Brain pericyte (primary cell): ENCODE measurements around the gene MARK4.
"Not testable (repeated sequence)": the region's sequence is repeated elsewhere in the genome, so short reads cannot be mapped to it uniquely, and the experiment has no call there.

ENCODE experiments used
- DNase-seq: peaks from one replicate; pipeline ENCODE4 v3.0.0-alpha.2; 2012; ENCODE audit warnings: low read depth, low spot score

The MARK4 gene

DNA sequence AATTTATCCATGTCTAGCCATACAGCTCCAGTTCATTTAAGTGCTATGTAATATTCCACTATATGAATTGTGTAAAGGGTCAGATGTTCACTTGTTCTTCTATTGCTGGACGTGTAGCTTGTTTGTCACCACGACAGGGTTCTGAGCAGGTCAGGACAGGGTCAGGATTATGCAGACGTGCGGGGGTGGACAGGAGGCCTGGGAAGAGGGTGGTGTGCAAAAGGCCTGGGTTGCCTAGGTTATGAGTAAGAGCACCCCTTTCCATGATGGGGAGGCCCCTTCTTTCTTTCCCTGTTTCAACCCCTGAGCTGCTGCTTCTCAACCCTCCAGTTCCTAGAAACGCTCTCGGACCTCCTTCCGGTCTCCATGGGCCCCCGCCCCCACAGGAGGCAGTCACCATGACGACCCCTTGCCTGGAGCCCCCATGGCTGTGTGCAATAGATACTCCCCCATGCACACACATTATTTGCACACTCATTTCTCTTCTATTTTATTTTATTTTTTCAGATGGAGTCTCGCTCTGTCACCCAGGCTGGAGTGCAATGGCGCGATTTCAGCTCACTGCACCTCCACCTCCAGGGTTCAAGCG lies 7.8 kb upstream of the MARK4 start:
- DNase-seq: no peak

DNA sequence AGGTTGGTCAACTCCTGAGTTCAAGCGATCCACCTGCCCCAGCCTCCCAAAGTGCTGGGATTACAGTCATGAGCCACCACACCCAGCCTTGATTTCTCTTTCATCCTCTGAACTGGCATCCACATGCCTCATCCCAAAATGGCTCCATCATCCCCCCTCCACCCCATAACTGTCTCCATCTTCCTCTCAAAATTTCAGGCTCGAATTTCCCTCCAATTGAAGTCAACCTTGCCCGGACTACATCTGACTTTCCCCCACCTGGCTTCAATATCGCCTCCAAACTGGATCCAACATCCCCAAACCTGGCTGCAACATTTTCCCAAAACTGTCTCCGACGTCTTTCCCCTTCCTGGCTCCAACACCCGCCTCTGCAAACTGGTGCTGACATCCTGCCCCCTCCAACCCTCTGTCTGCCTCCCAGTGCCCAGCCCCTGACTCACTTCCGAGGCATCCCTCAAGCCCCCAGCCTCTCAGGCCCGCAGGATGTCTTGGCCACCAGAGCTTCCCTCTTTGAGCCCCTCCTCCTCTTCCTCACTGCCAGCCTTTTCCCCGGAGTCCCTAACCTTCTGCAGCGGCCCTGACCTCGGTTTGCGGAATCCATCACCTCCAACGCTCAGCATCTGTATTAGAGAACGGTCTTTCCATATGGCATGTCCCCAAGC lies 6.8 kb upstream of the MARK4 start:
- DNase-seq: no peak

DNA sequence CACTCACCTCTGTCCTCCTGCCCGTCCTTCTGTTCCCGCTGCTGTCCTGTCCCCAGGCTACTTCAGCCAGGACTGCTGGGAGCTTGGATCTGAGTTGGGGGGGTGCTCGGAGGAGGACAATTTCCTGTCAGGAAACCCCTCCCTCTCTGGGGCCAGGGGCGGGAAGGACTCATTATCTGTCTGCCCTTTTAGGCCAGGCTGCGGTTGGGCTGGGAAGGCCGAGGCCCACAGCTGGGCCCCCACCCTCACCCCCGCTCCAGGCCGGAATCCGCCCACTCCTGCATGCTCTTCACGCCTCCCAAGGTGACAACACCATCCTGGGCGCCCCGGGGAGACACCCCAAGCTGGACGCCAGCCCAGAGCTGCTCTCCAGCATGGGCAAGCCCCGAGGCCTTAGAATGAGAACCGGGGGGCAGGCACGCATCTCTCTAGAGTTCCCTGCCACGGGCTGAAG lies 5.7 kb upstream of the MARK4 start, which contains the start of gene EXOC3L2:
Gene EXOC3L2 (minus strand): TSS at position 74 of the 454 bp plus-strand sequence. CDS start 6,362 bp downstream, outside the sequence.
- DNase-seq: no peak

DNA sequence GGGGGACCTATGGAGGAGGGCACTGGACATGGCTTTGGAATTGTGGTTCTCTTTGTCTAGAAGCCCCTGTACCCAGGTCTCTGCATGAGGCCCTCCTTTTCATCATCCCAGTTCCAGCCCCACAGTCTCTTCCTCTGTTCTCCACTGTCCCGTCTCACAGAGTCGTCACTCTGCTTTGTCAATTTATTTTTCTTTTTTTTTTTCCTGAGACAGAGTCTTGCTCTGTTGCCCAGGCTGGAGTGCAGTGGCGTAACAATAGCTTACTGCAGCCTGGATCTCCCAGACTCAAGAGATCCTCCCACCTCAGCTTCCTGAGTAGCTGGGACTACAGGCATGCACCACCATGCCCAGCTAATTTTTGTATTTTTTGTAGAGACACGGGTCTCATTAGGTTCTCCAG lies 5.2 kb upstream of the MARK4 start:
- no peak for DNase-seq

DNA sequence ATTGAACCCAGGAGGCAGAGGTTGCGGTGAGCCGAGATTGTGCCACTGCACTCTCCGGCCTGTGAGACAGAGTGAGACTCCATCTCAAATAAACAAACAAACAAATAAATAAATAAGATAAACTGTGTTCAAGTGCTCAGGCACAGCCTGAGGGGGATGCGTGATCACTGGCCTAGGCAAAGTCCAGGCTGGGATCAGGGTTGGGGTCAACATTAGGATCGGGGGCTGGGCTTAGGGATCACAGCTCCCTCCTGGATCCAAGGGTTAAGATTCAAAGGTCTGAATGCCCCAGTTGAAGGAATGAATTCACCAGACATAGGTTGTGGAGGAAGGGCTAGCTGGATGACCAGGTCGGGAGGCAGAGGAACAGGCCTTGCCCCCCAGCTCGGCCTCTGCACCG lies 3.9 kb upstream of the MARK4 start:
- DNase-seq: no peak

DNA sequence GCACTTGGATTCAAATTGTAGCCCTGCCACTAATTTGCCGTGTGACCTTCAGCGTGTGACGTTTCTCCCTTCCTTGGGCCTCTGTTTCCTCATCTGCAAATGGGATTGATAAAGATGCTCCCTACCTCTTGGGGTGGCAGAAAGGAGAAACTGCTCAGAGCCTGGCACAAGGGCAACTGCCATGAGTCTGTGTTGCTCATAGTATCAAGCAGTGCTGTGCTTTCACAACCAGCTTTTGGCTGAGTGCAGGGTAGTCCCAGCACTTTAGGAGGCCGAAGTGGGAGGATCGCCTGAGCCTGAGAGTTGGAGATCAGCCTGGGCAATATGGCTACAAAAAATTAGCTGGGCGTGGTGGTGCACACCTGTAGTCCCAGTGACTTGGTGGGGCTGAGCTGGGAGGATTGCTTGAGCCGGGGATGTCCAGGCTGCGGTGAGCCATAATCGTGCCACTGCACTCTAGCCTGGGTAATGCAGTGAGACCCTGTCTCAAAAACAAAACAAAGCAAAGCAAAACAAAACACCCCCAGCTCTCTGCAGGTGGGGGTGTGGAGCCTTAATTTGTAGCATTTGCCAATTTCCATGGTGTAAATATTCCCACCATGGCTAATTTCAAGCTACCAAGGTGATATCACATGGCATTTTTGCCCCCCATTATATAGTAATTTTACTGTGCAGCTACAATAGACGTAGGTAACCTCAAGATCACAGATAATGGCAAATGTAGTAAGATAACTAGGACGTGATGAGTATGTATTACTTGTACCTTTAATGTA lies 1.6 kb upstream of the MARK4 start:
- no peak for DNase-seq

DNA sequence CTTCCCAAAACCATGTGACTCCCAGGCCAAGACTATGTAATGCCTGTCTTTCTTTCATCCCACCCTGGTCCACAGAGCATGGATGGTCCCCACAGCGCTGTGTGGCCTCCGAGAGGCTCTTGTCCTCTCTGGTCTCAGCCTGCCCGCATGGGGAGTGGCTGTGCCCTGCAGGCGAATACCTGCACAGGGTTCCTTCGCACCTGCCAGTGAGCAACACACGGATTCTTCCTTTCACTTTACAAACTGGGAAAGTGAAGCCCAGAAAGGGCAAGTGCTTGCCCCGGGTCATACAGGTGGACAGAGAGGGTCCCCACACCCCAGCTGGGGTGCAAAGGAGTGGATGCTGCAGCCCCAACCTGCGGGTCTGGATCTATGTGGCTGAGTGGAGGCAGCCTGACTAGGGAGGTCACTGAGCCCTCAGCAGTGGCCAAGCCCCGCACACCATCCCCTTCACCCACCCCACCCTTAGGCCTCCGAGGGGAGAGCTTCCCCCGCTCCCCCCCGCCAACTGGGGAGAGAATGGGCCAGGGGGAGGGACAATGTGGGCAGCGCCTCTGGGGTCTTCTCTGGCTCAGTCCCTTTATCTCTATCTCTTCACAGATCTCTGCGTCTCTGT lies 747 bp upstream of the MARK4 start:
- DNase-seq: no peak

DNA sequence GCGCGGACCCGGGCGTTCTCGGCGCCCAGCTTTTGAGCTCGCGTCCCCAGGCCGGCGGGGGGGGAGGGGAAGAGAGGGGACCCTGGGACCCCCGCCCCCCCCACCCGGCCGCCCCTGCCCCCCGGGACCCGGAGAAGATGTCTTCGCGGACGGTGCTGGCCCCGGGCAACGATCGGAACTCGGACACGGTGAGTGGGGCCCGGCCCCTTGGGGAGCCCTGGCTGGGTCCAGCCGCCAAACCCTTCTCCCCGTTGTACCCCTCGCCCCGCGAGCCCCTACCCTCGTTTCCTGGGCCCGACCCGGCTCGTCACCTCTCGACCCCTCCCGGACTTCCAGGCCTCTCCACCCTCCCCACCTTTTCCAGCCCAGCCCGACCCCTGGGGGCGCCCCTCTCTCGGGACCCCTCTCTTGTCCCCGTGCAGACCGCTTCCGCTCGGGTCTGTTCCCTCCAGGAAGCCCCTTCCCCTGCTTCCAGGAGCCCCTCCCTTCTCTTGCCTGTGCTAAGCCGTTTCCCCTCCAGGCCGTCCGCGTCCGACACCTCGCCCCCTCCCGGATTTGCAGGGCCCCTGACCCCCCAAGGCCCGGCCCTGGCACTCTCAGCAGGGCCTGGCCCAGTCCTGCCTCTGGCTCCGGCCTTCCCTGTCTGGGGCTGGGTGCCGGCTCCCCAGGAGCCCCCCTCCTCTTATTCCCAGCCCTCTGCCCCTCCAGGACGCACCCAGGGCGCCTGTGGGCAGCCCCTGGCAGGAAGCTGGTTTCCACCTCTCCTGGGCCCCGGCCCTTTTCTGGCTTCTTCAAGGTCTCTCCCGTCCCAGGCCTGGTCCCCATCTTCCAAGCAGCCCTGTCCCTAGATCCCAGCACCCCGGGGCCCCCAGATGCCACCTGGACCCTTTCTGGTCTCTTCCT lies 632 bp downstream of the MARK4 start:
- no peak for DNase-seq

DNA sequence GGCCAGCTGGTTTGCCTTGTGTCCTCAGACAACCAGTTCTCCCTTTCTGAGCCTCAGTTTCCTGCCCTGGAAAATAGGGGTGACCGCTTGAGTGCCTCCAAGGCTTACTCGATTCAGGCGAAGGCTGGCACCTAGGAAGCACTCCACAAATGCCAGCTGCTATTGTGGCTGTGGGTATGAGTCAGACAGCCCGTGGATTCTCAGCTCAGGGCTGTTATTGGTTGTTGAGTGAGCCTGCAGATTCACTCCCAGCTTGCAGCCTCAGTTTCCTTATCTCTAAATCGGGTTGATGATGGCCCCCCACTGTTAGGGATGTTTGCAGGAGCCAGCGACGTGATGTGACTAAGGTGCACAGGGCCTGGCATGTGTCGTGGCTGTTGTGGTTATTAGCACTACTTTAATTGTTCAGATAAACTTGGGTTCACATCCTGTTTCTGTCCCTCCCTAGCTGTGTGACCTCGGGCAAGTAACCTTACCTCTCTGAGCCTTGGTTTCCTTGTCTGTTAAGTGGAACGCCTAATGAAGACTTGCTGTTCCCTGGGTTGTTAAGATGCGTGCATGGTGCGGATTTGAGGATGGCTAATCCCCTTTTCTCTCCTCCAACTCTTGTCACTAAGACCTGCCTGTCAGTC lies 2.4 kb downstream of the MARK4 start:
- DNase-seq: no peak

DNA sequence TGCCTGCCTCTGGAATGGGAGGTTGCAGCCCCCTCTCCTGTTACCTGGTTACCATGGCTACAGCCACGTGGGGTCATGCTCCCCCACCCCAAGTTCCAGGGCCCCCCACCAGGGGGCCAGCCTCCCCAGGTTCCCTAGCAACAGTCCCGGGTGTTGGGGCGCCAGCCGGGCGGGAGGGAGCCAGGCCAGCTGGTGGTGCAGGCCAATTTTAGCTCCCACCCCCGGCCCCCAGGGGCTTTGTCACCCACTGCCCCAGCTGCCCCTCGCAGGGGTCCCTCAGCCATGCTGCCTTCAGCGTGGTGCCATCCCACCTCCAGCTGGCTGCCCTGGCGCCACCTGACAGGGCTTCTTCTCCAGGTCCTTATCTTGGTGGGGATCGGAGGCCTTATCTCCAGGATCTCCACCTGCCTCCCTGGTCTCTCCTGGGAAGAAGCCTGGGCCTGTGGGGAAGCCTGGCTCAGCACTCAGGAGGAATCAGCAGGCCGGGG lies 3.0 kb downstream of the MARK4 start:
- DNase-seq: no peak

DNA sequence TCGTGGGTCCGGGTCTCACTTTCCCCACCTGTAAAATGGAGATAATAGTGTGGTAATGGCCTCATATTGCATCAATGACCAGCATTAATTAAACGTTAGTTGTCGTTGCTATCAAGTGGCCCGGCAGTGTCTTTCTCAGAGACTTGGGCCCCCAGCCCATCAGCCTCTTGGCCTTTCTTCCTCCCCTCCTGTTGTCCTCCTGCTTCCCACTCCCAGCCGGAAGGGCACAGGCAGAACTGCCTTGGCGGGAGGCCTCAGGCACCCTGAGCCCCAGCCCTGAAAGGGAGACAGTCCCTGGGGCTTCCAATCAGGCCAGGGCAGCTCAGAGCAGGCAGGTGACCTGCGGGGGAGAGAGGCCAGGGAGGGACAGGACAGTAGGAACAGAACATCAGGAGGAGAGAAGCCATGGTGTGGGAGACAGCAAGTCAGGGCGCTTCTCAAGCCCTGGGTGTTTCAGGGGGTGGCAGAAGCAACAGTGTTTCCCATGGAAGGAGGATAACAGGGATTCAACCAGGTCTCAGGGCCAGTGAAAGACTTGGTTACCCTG lies 4.6 kb downstream of the MARK4 start:
- DNase-seq: no peak

DNA sequence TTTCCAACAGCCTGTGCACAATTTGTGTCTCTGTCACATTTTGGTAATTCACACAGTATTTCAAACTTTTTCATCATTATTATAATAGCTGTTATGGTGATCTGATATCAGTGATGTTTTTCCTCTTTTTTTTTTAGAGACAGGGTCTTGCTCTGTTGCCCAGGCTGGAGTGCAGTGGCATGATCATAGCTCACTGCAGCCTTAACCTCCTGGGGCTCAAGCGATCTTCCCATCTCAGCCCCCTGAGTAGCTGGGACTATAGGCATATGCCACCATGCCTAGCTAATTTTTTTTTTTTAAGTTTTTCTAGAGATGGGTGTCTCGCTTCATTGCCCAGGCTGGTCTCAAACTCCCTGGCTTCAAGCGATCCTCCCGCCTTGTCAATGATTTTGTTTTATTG lies 5.8 kb downstream of the MARK4 start:
- DNase-seq: no peak

DNA sequence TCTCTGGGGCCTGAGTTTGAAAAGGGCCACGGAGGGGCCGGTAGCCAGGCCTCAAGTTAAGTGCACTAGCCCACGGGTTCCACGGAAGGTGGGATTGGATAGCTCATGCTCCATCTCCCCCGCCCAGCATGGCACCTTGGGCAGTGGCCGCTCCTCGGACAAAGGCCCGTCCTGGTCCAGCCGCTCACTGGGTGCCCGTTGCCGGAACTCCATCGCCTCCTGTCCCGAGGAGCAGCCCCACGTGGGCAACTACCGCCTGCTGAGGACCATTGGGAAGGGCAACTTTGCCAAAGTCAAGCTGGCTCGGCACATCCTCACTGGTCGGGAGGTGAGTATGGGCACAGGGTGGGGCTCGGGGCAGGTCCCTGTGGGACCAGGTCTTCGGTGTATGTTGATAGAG lies 7.8 kb downstream of the MARK4 start:
- DNase-seq: no peak

DNA sequence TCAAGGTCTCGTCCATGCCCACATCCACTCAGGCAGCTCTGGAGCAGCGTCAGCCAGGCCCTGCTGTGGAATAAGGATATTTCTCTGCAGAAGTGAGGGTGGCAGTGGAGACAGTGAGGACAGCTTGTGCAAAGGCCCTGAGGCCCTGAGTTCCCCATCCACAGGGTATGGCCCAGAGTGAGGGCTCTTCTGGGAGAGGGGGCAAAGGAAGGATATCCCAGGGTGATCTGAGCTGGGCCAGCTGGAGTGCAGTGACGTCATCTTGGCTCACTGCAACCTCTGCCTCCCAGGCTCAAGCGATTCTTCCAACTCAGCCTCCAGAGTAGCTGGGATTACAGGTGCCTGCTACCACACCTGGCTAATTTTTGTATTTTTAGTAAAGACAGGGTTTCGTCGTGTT lies 11.5 kb downstream of the MARK4 start:
- DNase-seq: no peak

DNA sequence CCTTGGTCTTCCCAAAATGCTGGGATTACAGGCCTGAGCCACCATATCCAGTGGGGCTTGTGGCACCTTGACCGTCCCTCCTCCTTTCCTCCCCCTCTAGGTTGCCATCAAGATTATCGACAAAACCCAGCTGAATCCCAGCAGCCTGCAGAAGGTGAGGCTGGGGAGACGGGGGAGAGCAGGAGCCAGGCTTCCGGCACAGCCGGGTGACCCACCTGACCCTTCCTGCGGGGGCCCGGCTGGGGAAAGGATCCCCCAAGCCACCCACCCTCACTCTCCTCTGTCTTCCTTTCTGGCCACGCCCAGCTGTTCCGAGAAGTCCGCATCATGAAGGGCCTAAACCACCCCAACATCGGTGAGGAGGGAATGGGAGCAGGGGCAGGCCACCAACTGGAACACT lies 11.9 kb downstream of the MARK4 start:
- no peak for DNase-seq

DNA sequence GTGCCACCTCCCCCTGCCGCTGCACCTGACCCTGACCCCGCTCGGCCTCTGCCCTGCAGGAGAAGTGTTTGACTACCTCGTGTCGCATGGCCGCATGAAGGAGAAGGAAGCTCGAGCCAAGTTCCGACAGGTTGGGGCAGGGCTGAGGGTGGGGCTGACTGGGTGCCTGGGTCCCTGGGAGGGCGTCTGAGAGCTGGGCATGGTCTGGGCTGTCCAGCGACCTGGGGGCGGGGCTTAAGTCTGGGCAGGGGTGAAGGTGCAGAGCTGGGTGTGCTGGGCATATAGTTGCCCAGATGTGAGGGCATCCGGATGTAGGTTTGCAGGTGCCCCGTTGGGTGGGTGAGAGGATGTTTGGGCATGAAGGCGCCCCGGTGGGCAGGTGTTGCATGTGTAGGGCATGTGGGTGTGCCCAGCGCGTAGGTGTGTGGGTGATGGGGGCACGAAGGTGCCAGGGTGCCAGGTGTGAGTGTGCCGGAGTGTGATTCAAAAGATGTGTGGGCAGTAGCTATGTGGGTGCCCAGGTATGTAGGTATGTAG lies 13.8 kb downstream of the MARK4 start:
- DNase-seq: no peak

DNA sequence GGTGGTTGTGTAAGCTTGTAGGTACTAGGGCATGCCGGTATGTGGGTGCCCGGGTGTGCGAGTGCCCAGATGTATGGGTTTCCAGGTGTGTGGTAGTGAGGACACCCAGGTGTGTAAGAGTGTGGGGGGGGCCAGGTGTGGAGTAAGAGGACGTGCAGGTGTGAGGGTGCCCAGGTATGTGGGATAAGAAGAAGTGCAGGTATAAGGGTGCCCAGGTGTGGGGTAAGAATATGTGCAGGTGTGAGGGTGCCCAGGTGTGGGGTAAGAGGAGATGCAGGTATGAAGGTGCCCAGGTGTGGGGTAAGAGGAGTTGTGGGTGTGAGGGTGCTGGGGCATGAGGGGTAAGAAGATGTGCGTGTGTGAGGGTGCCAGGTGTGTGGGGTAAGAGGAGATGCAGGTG lies 14.3 kb downstream of the MARK4 start:
- no peak for DNase-seq

DNA sequence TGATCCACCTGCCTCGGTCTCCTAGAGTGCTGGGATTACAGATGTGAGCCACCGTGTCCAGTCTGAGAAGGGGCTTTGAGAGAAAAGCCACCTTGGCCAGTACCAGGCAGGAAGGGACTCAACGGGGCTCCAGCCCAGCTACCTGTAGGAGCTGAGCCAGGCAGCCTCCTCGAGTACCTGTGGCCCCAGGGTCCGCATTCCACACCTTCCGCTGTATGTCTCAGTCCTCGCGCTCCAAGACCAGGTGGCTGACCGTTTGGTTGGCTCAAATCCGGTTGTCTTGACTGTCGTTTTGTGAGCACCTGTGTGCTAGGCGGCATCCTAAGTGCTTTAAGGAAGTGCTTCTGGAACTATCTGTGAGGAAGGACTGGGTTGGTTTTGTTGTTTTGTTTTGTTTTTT lies 16.2 kb downstream of the MARK4 start:
- no peak for DNase-seq

DNA sequence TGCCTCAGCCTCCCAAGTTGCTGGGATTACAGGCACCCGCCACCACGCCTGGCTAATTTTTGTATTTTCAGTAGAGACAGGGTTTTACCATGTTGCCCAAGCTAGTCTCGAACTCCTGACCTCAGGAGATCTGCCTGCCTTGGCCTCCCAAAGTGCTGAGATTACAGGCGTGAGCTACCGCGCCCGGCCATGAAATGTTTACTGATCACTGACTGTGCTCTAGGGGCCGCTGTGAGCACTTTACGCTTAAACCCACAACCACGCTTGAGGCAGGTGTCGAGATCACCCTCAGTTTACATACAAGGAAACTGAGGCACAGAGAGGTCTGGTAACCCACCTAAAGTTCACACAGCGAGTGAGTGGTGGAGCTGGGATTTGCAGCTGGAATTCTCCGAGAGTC lies 18.9 kb downstream of the MARK4 start:
- DNase-seq: not testable (repeated sequence)

DNA sequence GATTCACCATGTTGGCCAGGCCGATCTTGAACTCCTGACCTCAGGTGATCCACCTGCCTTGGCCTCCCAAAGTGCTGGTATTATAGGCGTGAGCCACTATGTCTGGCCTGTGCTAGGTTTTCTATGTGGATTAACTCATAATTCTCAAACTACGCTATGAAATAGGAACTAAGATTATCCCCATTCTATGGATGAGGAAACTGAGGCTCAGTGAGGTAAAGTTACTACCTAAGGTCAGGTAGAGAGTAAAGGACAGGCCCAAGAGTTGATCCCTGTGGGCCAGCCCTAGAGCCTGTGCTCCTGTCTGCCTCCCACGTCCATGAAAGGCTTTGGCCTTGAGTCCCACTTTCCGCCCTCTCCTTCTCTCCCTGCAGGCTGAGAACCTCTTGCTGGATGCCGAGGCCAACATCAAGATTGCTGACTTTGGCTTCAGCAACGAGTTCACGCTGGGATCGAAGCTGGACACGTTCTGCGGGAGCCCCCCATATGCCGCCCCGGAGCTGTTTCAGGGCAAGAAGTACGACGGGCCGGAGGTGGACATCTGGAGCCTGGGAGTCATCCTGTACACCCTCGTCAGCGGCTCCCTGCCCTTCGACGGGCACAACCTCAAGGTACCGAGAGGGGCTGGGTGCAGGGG lies 20.1 kb downstream of the MARK4 start:
- no peak for DNase-seq
